GM19035 (cell line): ENCODE results near the gene KCTD12.

Experiments
- ATAC-seq: cut with Tn5 transposase; IDR thresholded peaks from one replicate; pipeline ENCODE4 v1.9.1; 2021; ENCODE audit not compliant: unreplicated experiment

KCTD12 gene

GRCh38 chr13:76888421-76888820 is 2.2 kb upstream of the KCTD12 start:
- no peak for ATAC-seq

GRCh38 chr13:76887076-76887563 is 915 bp upstream of the KCTD12 start:
- no peak for ATAC-seq

GRCh38 chr13:76886005-76886291 is 257 bp downstream of the KCTD12 start:
- no peak for ATAC-seq

GRCh38 chr13:76885203-76886004 is 801 bp downstream of the KCTD12 start:
- ATAC-seq: peak; percentile 51

- no peak for ATAC-seq
Observed at GRCh38 chr13:76884907-76885202, 1.4 kb downstream of the KCTD12 start.

- ATAC-seq: no peak
Observed at GRCh38 chr13:76884186-76884906, 1.9 kb downstream of the KCTD12 start.

GRCh38 chr13:76883236-76883635 is 3.0 kb downstream of the KCTD12 start:
- ATAC-seq: no peak

- no peak for ATAC-seq
Observed at GRCh38 chr13:76882431-76882830, 3.8 kb downstream of the KCTD12 start.

- peak; percentile 36 for ATAC-seq
Observed at GRCh38 chr13:76879883-76880270, 6.3 kb downstream of the KCTD12 start.

- ATAC-seq: peak; percentile 99
Observed at GRCh38 chr13:76879203-76879882, 6.9 kb downstream of the KCTD12 start.

GRCh38 chr13:76878043-76878442 is 8.2 kb downstream of the KCTD12 start:
- no peak for ATAC-seq

- ATAC-seq: no peak
Observed at GRCh38 chr13:76875271-76875815, 10.9 kb downstream of the KCTD12 start.

- peak; percentile 46 for ATAC-seq
Observed at GRCh38 chr13:76874479-76874878, 11.7 kb downstream of the KCTD12 start.

- ATAC-seq: no peak
Observed at GRCh38 chr13:76873445-76873844, 12.8 kb downstream of the KCTD12 start.

GRCh38 chr13:76872675-76873074 is 13.5 kb downstream of the KCTD12 start:
- ATAC-seq: no peak

GRCh38 chr13:76871432-76871831 is 14.8 kb downstream of the KCTD12 start:
- no peak for ATAC-seq

GRCh38 chr13:76868371-76868770 is 17.8 kb downstream of the KCTD12 start:
- no peak for ATAC-seq

- ATAC-seq: no peak
Observed at GRCh38 chr13:76865996-76866503, 20.2 kb downstream of the KCTD12 start.

GRCh38 chr13:76865109-76865508 is 21.1 kb downstream of the KCTD12 start:
- ATAC-seq: no peak

GRCh38 chr13:76864259-76864658 is 21.9 kb downstream of the KCTD12 start:
- ATAC-seq: no peak

GRCh38 chr13:76863022-76863421 is 23.2 kb downstream of the KCTD12 start:
- no peak for ATAC-seq

- no peak for ATAC-seq
Observed at GRCh38 chr13:76861859-76862258, 24.3 kb downstream of the KCTD12 start.
